ENCODE data around the gene BLOC1S1.

The BLOC1S1 gene

GRCh38 chr12:55698965-55699364 is 16.9 kb upstream of the BLOC1S1 start:
- no peak overlapping the region for H3K4me3 ChIP-seq (ENCODE audit: low read depth, low read length)
- no peak for DNase-seq (ENCODE audit: low read depth)
- TF ChIP-seq CTCF (IDR thresholded peaks at IDR 0.05; ENCODE audit: control insufficient read depth, extremely low read depth, insufficient read depth), result no peak

- H3K4me3 ChIP-seq (ENCODE audit: low read depth, low read length), result no peak overlapping the region
- DNase-seq (ENCODE audit: low read depth), result no peak
- TF ChIP-seq CTCF (IDR thresholded peaks at IDR 0.05; ENCODE audit: control insufficient read depth, extremely low read depth, insufficient read depth), result no peak
These were observed 16.3 kb upstream of the BLOC1S1 start for GRCh38 chr12:55699471-55700055.

- no peak for DNase-seq (ENCODE audit: low read depth)
- TF ChIP-seq CTCF (IDR thresholded peaks at IDR 0.05; ENCODE audit: control insufficient read depth, extremely low read depth, insufficient read depth), result no peak
- no peak overlapping the region for H3K4me3 ChIP-seq (ENCODE audit: low read depth, low read length)
These were observed 15.4 kb upstream of the BLOC1S1 start for GRCh38 chr12:55700255-55701018.

- no peak for TF ChIP-seq CTCF (IDR thresholded peaks at IDR 0.05; ENCODE audit: control insufficient read depth, extremely low read depth, insufficient read depth)
- H3K4me3 ChIP-seq (ENCODE audit: low read depth, low read length), result no peak overlapping the region
- DNase-seq (ENCODE audit: low read depth), result no peak
These were observed 13.0 kb upstream of the BLOC1S1 start for GRCh38 chr12:55702861-55703260.

GRCh38 chr12:55703288-55703687 is 12.6 kb upstream of the BLOC1S1 start:
- no peak overlapping the region for H3K4me3 ChIP-seq (ENCODE audit: low read depth, low read length)
- no peak for TF ChIP-seq CTCF (IDR thresholded peaks at IDR 0.05; ENCODE audit: control insufficient read depth, extremely low read depth, insufficient read depth)
- peak; percentile 23 for DNase-seq (ENCODE audit: low read depth)

- DNase-seq (ENCODE audit: low read depth), result no peak
- H3K4me3 ChIP-seq (ENCODE audit: low read depth, low read length), result no peak overlapping the region
- TF ChIP-seq CTCF (IDR thresholded peaks at IDR 0.05; ENCODE audit: control insufficient read depth, extremely low read depth, insufficient read depth), result no peak
These were observed 11.7 kb upstream of the BLOC1S1 start for GRCh38 chr12:55703901-55704761.

All from LNCaP clone FGC (cell line).